Loucy (cell line): ENCODE data around the gene METTL15.

Source experiments
- H2AFZ ChIP-seq: fragments of 200-600 bp; sonication (generic); 2 replicates; pipeline ENCODE4 v1.6.0; 2016; ENCODE audit warnings: antibody characterized with exemption, mild to moderate bottlenecking, low read length, moderate library complexity
- H3F3A ChIP-seq: fragments of 200-600 bp; 2 replicates; pipeline ENCODE4 v1.6.0; 2016; ENCODE audit warnings: antibody characterized with exemption, low read depth, mild to moderate bottlenecking
- H3K27me3 ChIP-seq: fragments of 200-600 bp; sonication (generic); 2 replicates; pipeline ENCODE4 v1.6.1; 2014; ENCODE audit warnings: low read length, mild to moderate bottlenecking; ENCODE audit not compliant: insufficient read depth, poor library complexity, severe bottlenecking
- H3K36me3 ChIP-seq: fragments of 200-600 bp; sonication (generic); 2 replicates; pipeline ENCODE4 v1.6.1; 2016; ENCODE audit warnings: low read length; ENCODE audit not compliant: insufficient read depth
- H3K4me1 ChIP-seq: fragments of 200-600 bp; sonication (generic); 2 replicates; pipeline ENCODE4 v1.5.1; 2014; ENCODE audit warnings: low read length, mild to moderate bottlenecking; ENCODE audit not compliant: insufficient read depth, poor library complexity, severe bottlenecking
- H3K4me2 ChIP-seq: fragments of 200-600 bp; sonication (generic); 2 replicates; pipeline ENCODE4 v1.6.0; 2014; ENCODE audit warnings: antibody characterized with exemption, low read length, low read depth, mild to moderate bottlenecking; ENCODE audit not compliant: poor library complexity, severe bottlenecking
- H3K4me3 ChIP-seq: fragments of 200-600 bp; sonication (generic); 2 replicates; pipeline ENCODE4 v1.5.1; 2014; ENCODE audit warnings: low read length, mild to moderate bottlenecking, mixed read lengths; ENCODE audit not compliant: poor library complexity, severe bottlenecking
- H3K79me2 ChIP-seq: fragments of 200-600 bp; sonication (generic); 2 replicates; pipeline ENCODE4 v1.6.1; 2014; ENCODE audit warnings: low read length; ENCODE audit not compliant: insufficient read depth
- H3K9ac ChIP-seq: fragments of 200-600 bp; sonication (generic); 2 replicates; pipeline ENCODE4 v1.6.0; 2014; ENCODE audit warnings: mild to moderate bottlenecking, low read depth, low read length, moderate library complexity; ENCODE audit not compliant: poor library complexity, severe bottlenecking
- H3K9me2 ChIP-seq: fragments of 200-600 bp; sonication (generic); replicated peaks from 2 replicates; pipeline ENCODE4 v1.6.1; 2016; ENCODE audit warnings: low read depth, low read length, mixed read lengths
- H3K9me3 ChIP-seq: fragments of 200-600 bp; sonication (generic); 2 replicates; pipeline ENCODE4 v1.6.1; 2014; ENCODE audit warnings: mild to moderate bottlenecking, antibody characterized with exemption, low read length, low read depth; ENCODE audit not compliant: insufficient read depth
- H4K20me1 ChIP-seq: fragments of 200-600 bp; sonication (generic); 2 replicates; pipeline ENCODE4 v1.6.0; 2014; ENCODE audit warnings: antibody characterized with exemption, low read length, mild to moderate bottlenecking; ENCODE audit not compliant: insufficient read depth, poor library complexity, severe bottlenecking
- CTCF ChIP-seq: fragments of 200-600 bp; sonication (generic); conservative IDR thresholded peaks from 2 replicates; pipeline ENCODE4 v1.5.1; 2014; ENCODE audit warnings: mild to moderate bottlenecking, antibody characterized with exemption, low read length
- EZH2phosphoT487 ChIP-seq: fragments of 200-600 bp; IDR thresholded peaks from 2 replicates; pipeline ENCODE4 v1.6.1; 2018; ENCODE audit warnings: antibody characterized with exemption, mild to moderate bottlenecking, moderate library complexity, borderline replicate concordance

METTL15 gene

GRCh38 chr11:28104425-28104824 lies 3.8 kb upstream of the METTL15 start:
- TF ChIP-seq CTCF = no peak
- TF ChIP-seq EZH2phosphoT487 = no peak
- Histone ChIP-seq H3K79me2 (peaks cover 93% of the 10 kb centered on the region), H4K20me1 (peaks cover 26% of the 10 kb centered on the region), H3K9me2 (no peaks in the 10 kb centered on the region), H3K27me3 (no peaks in the 10 kb centered on the region), H2AFZ (no peak overlapping the region), H3K4me3 (peak overlapping the region; percentile 90), H3K36me3 (no peaks in the 10 kb centered on the region), H3K9ac (peak overlapping the region; percentile 90), H3K4me1 (peaks cover 65% of the 10 kb centered on the region), H3F3A (no peaks in the 10 kb centered on the region), H3K4me2 (peak overlapping the region; percentile 77), H3K9me3 (no peaks in the 10 kb centered on the region)

DNA sequence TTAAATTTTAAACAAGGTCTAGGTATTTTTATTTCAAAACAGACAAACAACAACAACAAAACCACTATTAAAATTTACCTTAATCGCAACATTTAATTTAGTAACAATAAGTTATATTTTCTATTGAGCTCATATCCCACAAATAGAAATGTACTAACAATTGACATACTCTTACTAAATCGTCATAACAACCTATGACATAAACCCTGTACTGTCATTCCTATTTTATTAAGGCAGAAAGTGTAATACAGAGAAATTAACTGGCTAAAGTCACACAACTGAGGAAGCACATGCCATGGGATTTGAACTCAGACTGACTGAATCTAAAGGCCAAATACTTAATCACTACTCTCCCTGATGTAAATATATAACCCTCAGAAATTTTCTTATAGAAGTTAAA lies 3.2 kb upstream of the METTL15 start:
- no peaks in the 10 kb centered on the region for H3K27me3 ChIP-seq
- no peaks in the 10 kb centered on the region for H3K9me2 ChIP-seq
- peaks cover 93% of the 10 kb centered on the region for H3K79me2 ChIP-seq
- H3K4me1 ChIP-seq = peaks cover 71% of the 10 kb centered on the region
- no peaks in the 10 kb centered on the region for H3K9me3 ChIP-seq
- H3K4me2 ChIP-seq = peak overlapping the region; percentile 77
- peak overlapping the region; percentile 90 for H3K9ac ChIP-seq
- peak overlapping the region; percentile 90 for H3K4me3 ChIP-seq
- H2AFZ ChIP-seq = no peak overlapping the region
- no peaks in the 10 kb centered on the region for H3F3A ChIP-seq
- H3K36me3 ChIP-seq = no peaks in the 10 kb centered on the region
- TF ChIP-seq CTCF (no peak), EZH2phosphoT487 (no peak)
- H4K20me1 ChIP-seq = peaks cover 26% of the 10 kb centered on the region

GRCh38 chr11:28105869-28106268 lies 2.3 kb upstream of the METTL15 start:
- no peaks in the 10 kb centered on the region for H3F3A ChIP-seq
- TF ChIP-seq EZH2phosphoT487 = no peak
- no peak for TF ChIP-seq CTCF
- peak overlapping the region; percentile 90 for H3K4me3 ChIP-seq
- H3K79me2 ChIP-seq = peaks cover 93% of the 10 kb centered on the region
- H3K36me3 ChIP-seq = no peaks in the 10 kb centered on the region
- no peaks in the 10 kb centered on the region for H3K9me2 ChIP-seq
- peaks cover 26% of the 10 kb centered on the region for H4K20me1 ChIP-seq
- H3K9me3 ChIP-seq = no peaks in the 10 kb centered on the region
- no peak overlapping the region for H2AFZ ChIP-seq
- H3K4me2 ChIP-seq = peak overlapping the region; percentile 77
- H3K9ac ChIP-seq = peak overlapping the region; percentile 90
- peaks cover 70% of the 10 kb centered on the region for H3K4me1 ChIP-seq
- H3K27me3 ChIP-seq = no peaks in the 10 kb centered on the region
